GM12878 (cell line): ENCODE measurements around the gene GALNT18. TPM values are rescaled to one million over a fixed set of nuclear protein-coding genes. Genes with fewer than 3 reads are reported as not detected.

ENCODE experiments used
- ATAC-seq: fragments of 200-7000 bp; cut with Tn5 transposase; 3 replicates; pipeline ENCODE4 v1.9.1; 2020; ENCODE audit warnings: mild to moderate bottlenecking, moderate library complexity
- BruUV-seq: library from RNA; stranded (reverse); fragments of 400-500 nt; replicated peaks from 2 replicates; lab custom pipeline; 2021; lab: Mats Ljungman, UMichigan
- CTCF ChIA-PET: fragments of 300-600 bp; sonication (Branson Sonifier 250); formaldehyde crosslinking; extraction: SDS; loops from one replicate; lab custom pipeline; 2021; ENCODE audit warnings: inconsistent platforms; lab: Yijun Ruan, JAX
- POLR2A ChIA-PET: fragments of 350-600 bp; formaldehyde crosslinking; extraction: SDS; loops from one replicate; lab custom pipeline; 2021; ENCODE audit warnings: inconsistent platforms; lab: Charles Lee
- RAD21 ChIA-PET: fragments of 300-600 bp; sonication (Branson Sonifier 250); formaldehyde crosslinking; loops from one replicate; lab custom pipeline; 2023; ENCODE audit warnings: antibody characterized with exemption; ENCODE audit not compliant: unreplicated experiment; lab: Charles Lee
- SMC1A ChIA-PET: fragments of 300-600 bp; sonication (Branson Sonifier 250); formaldehyde crosslinking; loops from one replicate; lab custom pipeline; 2023; ENCODE audit not compliant: unreplicated experiment, uncharacterized antibody; lab: Charles Lee
- DNase-seq: peaks from one replicate; pipeline ENCODE4 v3.0.0-alpha.2; 2011; ENCODE audit warnings: low read depth, low spot score
- FAIRE-seq: peaks from 3 replicates; lab custom pipeline; 2011; peaks lifted over from hg19 to GRCh38; lab: Jason Lieb, UNC
- H2AFZ ChIP-seq: 2 replicates; pipeline ENCODE4 v1.6.0; 2011; ENCODE audit warnings: low read depth, low read length, control low read depth; ENCODE audit not compliant: control insufficient read depth
- H3K27ac ChIP-seq: 2 replicates; pipeline ENCODE4 v1.5.1; 2011; ENCODE audit warnings: control low read depth; ENCODE audit not compliant: control insufficient read depth, insufficient read depth
- H3K27me3 ChIP-seq, 2 experiments: replicated peaks in 1 of 2; 2 replicates each; pipeline versions ENCODE4 v1.6.0 to v1.6.1; 2011; ENCODE audit warnings: low read length in 1 of 2; ENCODE audit not compliant: control insufficient read depth in 2 of 2, insufficient read depth in 2 of 2
- H3K36me3 ChIP-seq, 2 experiments: 2 replicates each; pipeline ENCODE4 v1.5.1; 2011; ENCODE audit warnings: low read length in 1 of 2; ENCODE audit not compliant: control insufficient read depth in 2 of 2, insufficient read depth in 2 of 2
- H3K4me1 ChIP-seq: 2 replicates; pipeline ENCODE4 v1.6.1; 2011; ENCODE audit warnings: mild to moderate bottlenecking, low read length, moderate library complexity, mixed read lengths; ENCODE audit not compliant: control insufficient read depth, insufficient read depth
- H3K4me2 ChIP-seq: 2 replicates; pipeline ENCODE4 v1.6.0; 2011; ENCODE audit warnings: control low read depth; ENCODE audit not compliant: control insufficient read depth, insufficient read depth
- H3K4me3 ChIP-seq: fragments of 200-600 bp; sonication (generic); 2 replicates; pipeline ENCODE4 v1.5.1; 2016
- H3K79me2 ChIP-seq: 2 replicates; pipeline ENCODE4 v1.6.0; 2011; ENCODE audit warnings: low read length; ENCODE audit not compliant: control insufficient read depth, insufficient read depth
- H3K9ac ChIP-seq: 2 replicates; pipeline ENCODE4 v1.8.0; 2011; ENCODE audit warnings: low read length, control low read depth, mixed read lengths; ENCODE audit not compliant: control insufficient read depth, insufficient read depth
- H3K9me3 ChIP-seq: replicated peaks from 3 replicates; pipeline ENCODE4 v1.5.1; 2011; ENCODE audit warnings: mild to moderate bottlenecking, low read length; ENCODE audit not compliant: control insufficient read depth, insufficient read depth
- H4K20me1 ChIP-seq: 2 replicates; pipeline ENCODE4 v1.6.0; 2011; ENCODE audit not compliant: control insufficient read depth, insufficient read depth
- ASH2L ChIP-seq: fragments of 300-600, 200-600 bp; sonication (generic); IDR thresholded peaks from 2 replicates; pipeline ENCODE4 v1.6.1; 2017; ENCODE audit warnings: low read depth, mild to moderate bottlenecking, borderline replicate concordance
- CHD1 ChIP-seq: IDR thresholded peaks from 2 replicates; pipeline ENCODE4 v1.6.1; 2012; ENCODE audit warnings: low read depth, low read length, improper control_type of control experiment
- JUND ChIP-seq: IDR thresholded peaks from 2 replicates; pipeline ENCODE4 v1.6.1; 2012; ENCODE audit warnings: low read depth, mild to moderate bottlenecking, low read length, improper control_type of control experiment, moderate library complexity
- KDM1A ChIP-seq: fragments of 200-600 bp; sonication (generic); IDR thresholded peaks from 2 replicates; pipeline ENCODE4 v1.6.1; 2016; ENCODE audit warnings: borderline replicate concordance
- LARP7 ChIP-seq: fragments of 450-650 bp; IDR thresholded peaks from 2 replicates; pipeline ENCODE4 v1.6.1; 2017; ENCODE audit warnings: mild to moderate bottlenecking
- NR2C2 ChIP-seq: IDR thresholded peaks from 2 replicates; pipeline ENCODE4 v1.6.1; 2011; ENCODE audit warnings: borderline replicate concordance, low read depth; ENCODE audit not compliant: control insufficient read depth, insufficient read length
- PAX8 ChIP-seq: fragments of 450-650 bp; IDR thresholded peaks from 2 replicates; pipeline ENCODE4 v1.6.1; 2017; ENCODE audit warnings: mild to moderate bottlenecking, moderate library complexity
- PML ChIP-seq: IDR thresholded peaks from 2 replicates; pipeline ENCODE4 v1.6.1; 2012; ENCODE audit warnings: low read length, inconsistent platforms
- RAD21 ChIP-seq: IDR thresholded peaks from 2 replicates; pipeline ENCODE4 v1.6.1; 2011; ENCODE audit warnings: mild to moderate bottlenecking, low read depth, low read length, moderate library complexity; ENCODE audit not compliant: insufficient read depth
- RBBP5 ChIP-seq: fragments of 200-600 bp; sonication (generic); conservative IDR thresholded peaks from 2 replicates; pipeline ENCODE4 v1.6.1; 2016
- RELB ChIP-seq: fragments of 450-650 bp; IDR thresholded peaks from 2 replicates; pipeline ENCODE4 v1.6.1; 2017; ENCODE audit warnings: low read depth, mild to moderate bottlenecking, moderate library complexity
- TBL1XR1 ChIP-seq: IDR thresholded peaks from 2 replicates; pipeline ENCODE4 v1.6.1; 2012; ENCODE audit warnings: low read depth, low read length, improper control_type of control experiment
- TCF7 ChIP-seq: IDR thresholded peaks from 2 replicates; pipeline ENCODE4 v1.6.1; 2014; ENCODE audit warnings: antibody characterized with exemption, borderline replicate concordance
- ZSCAN29 ChIP-seq: fragments of 450-650 bp; IDR thresholded peaks from 2 replicates; pipeline ENCODE4 v1.6.1; 2017; ENCODE audit warnings: mild to moderate bottlenecking, moderate library complexity
- WGBS: methylation state at CpG from one replicate; pipeline ENCODE4 v1.1.6; 2016; ENCODE audit warnings: low lambda C conversion rate; ENCODE audit not compliant: insufficient replicate concordance, insufficient coverage; ENCODE audit errors: missing lambda C conversion rate; 5-methylcytosine and 5-hydroxymethylcytosine counted together
- in situ Hi-C: fragments of 300-500 bp; cut with MboI; formaldehyde crosslinking; loops from 9 replicates; pipeline ENCODE4 v1.14.3; 2018; ENCODE audit warnings: mixed read lengths
- intact Hi-C: fragments of 100-400 bp; cut with micrococcal nuclease; formaldehyde crosslinking; loops from one replicate; pipeline ENCODE4 v1.14.2; 2022; ENCODE audit not compliant: unreplicated experiment
- polyA plus RNA-seq, 11 experiments: library from polyadenylated mRNA; depleted of rRNA in 4 of 11; unstranded in 6 of 11; stranded (reverse) in 5 of 11; fragments of >200 nt; fragmentation: Nextera tagmentation in 4 of 11; fragmentation: Illumina TruSeq in 1 of 11; extraction: Ambion mirVana in 4 of 11; extraction: Trizol in 1 of 11; gene quantifications; 1 replicate in 1 of 11; 2 replicates in 10 of 11; pipeline versions ENCODE4 v1.2.1 to v1.2.3, GENCODE V29; 2011 to 2016; ENCODE audit warnings: inconsistent platforms in 2 of 11, missing spikeins in 2 of 11, low read depth in 1 of 11
- total RNA-seq, 4 experiments: library from RNA; depleted of rRNA in 3 of 4; stranded (reverse); fragments of >200 nt in 3 of 4; fragmentation: Illumina TruSeq in 1 of 4; extraction: Trizol in 1 of 4; gene quantifications; 2 replicates each; pipeline versions ENCODE4 v1.2.1 to v1.2.3, GENCODE V29; 2013 to 2021
- TF ChIP-seq, protein P1 (sequence below): IDR thresholded peaks from 2 replicates; pipeline ENCODE4 v1.6.1; 2012; ENCODE audit warnings: low read depth, low read length, improper control_type of control experiment

GALNT18 gene
- total and polyA plus RNA-seq, 10 of the 15 experiments (the other 5 are each of a cell fraction or from before 2014, with no cell fraction given), result 1.2 to 14.2 (median 6.3) TPM

GRCh38 chr11:11491014-11491413 lies 130.8 kb downstream of the GALNT18 start:
- ChIA-PET CTCF (no interaction called here), RAD21 (no interaction called here)

More at GRCh38 chr11:11491014-11491413, 130.8 kb downstream of the GALNT18 start:
- H3K9me3 ChIP-seq, result no peaks in the 10 kb centered on the region
- H3K4me1 ChIP-seq, result no peaks in the 10 kb centered on the region
- ATAC-seq (no peak), DNase-seq (no peak), FAIRE-seq (no peak)
- in situ Hi-C loops, result no loop called here
- no peaks in the 10 kb centered on the region for H3K36me3 ChIP-seq
- BruUV-seq, result no TSS peak
- no peak overlapping the region for H3K4me3 ChIP-seq
- H3K4me2 ChIP-seq, result no peak overlapping the region
- H3K79me2 ChIP-seq, result no peaks in the 10 kb centered on the region; the same call in 1 of the 2 replicates
- H2AFZ ChIP-seq, result no peak overlapping the region
- no peak overlapping the region for H3K9ac ChIP-seq
- no peak for TF ChIP-seq PAX8
- no peak for TF ChIP-seq TBL1XR1
- TF ChIP-seq PML, result no peak
- TF ChIP-seq RBBP5, result no peak
- no peak for TF ChIP-seq ASH2L
- no peak for TF ChIP-seq CHD1
- no peak for TF ChIP-seq NR2C2
- TF ChIP-seq LARP7, result no peak
- no peak for TF ChIP-seq TCF7
- no peak for TF ChIP-seq RELB
- TF ChIP-seq JUND, result no peak
- no peak for TF ChIP-seq ZSCAN29
- no peak for TF ChIP-seq RAD21
- TF ChIP-seq, protein P1, sequence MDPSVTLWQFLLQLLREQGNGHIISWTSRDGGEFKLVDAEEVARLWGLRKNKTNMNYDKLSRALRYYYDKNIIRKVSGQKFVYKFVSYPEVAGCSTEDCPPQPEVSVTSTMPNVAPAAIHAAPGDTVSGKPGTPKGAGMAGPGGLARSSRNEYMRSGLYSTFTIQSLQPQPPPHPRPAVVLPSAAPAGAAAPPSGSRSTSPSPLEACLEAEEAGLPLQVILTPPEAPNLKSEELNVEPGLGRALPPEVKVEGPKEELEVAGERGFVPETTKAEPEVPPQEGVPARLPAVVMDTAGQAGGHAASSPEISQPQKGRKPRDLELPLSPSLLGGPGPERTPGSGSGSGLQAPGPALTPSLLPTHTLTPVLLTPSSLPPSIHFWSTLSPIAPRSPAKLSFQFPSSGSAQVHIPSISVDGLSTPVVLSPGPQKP, result no peak
- no peak for TF ChIP-seq KDM1A
- no peak overlapping the region for H3K27ac ChIP-seq
- SMC1A ChIA-PET, result no interaction called here
- intact Hi-C loops, result no loop called here
- WGBS, result 0% methylated on average over 2 of the region's 2 CpGs
- H4K20me1 ChIP-seq, result no peaks in the 10 kb centered on the region
- POLR2A ChIA-PET, result no interaction called here
- H3K27me3 ChIP-seq, result no peaks in the 10 kb centered on the region
